Measurements from ENCODE around the gene RCOR1.
"Not testable (repeated sequence)": the region's sequence is repeated elsewhere in the genome, so short reads cannot be mapped to it uniquely, and the experiment has no call there.

Gene RCOR1

DNA sequence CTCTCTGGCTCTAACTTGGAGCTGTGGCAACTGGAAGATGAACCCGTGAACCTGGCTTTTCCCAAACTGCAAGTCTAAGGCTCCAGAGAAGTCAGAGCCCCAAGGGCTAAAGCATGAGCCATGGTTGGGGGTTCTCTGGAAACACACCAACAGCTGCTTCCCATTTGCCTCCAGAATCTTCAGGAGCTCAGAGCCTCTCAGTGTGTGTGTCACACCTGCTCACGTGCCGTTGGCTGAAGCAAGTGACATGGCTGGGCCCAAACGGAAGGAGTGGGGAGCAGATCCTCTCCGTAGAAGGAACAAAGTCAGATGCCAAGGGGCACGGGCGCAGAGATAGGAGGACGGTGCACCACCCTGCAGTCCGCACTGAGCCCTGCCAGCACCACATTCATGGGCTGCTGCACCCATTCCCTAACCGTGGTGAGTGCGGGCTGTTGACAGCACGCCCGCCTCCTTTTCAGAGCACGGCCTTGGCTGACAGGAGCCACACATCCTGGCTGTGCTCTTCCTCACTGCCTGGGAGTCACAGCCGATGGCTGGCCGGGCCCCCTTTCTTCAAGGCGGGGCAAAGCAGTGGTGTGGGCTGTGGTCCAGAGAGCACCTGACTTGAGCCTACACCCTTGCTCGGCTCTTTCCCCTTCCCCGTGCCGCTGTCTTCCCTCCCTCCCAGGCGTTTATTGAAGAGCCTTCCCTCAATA lies 168.2 kb downstream of the RCOR1 start:
- Mint-ChIP-seq H3K9me3 (no peaks in the 10 kb centered on the region), H3K4me1 (ENCODE audit: low read depth in 2 of 2) (peaks cover 0 to 2% of the 10 kb centered on the region in 2 donors), H3K4me3 (no peak overlapping the region), H3K36me3 (ENCODE audit: insufficient read depth) (no peaks in the 10 kb centered on the region), H3K27me3 (peaks cover 15 to 21% of the 10 kb centered on the region in 2 donors), H3K27ac (no peak overlapping the region)
- ATAC-seq (replicated peaks), result no peak
- no peak for DNase-seq

DNA sequence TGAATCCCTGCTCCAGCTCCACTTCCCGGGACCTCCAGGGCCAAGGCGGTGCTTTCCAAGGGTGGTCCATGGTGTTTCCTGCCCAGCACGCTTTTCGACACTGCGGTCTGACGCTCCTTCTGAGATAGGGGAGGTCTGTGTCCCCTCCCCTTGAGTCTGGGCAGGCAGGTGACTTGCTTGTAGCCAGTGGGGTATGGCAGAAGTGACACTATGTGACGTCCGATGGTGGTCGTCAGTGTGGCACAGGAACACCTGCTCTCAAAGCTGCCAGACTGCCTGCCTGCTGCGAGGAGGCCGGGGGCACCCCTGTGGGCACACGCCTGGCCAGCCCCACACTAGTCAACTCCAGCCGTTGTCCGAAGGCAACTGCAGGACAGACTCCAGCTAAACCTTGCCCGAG lies 168.8 kb downstream of the RCOR1 start:
- Mint-ChIP-seq H3K27ac (no peak overlapping the region), H3K27me3 (peaks cover 18 to 21% of the 10 kb centered on the region in 2 donors), H3K4me3 (no peak overlapping the region), H3K9me3 (no peaks in the 10 kb centered on the region), H3K36me3 (ENCODE audit: insufficient read depth) (no peaks in the 10 kb centered on the region), H3K4me1 (ENCODE audit: low read depth in 2 of 2) (peaks cover 0 to 2% of the 10 kb centered on the region in 2 donors)
- no peak for DNase-seq
- ATAC-seq (replicated peaks), result no peak

DNA sequence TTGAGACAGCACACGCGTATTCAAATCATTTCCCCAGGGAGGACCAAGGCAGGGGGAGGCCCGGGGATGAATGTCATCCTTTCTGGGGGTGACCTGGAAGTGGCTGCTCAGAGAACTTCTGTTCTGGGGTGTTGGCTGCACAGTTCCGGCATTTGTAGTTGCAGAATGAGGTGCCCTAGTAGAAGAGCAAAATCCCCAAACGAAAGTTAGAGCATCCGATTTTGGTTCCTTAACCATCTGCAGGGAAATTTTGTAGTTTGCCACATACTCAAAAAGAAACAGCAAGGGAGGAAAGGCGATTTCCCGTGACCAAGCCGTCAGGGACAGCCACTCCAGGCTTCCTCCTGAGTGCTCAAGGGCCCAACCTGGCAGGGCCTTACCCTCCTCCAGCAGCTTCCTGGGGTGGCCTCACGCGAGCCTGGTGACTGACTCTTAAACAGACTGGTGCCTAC lies 171.8 kb downstream of the RCOR1 start:
- Mint-ChIP-seq H3K4me3 (no peak overlapping the region), H3K36me3 (ENCODE audit: insufficient read depth) (no peaks in the 10 kb centered on the region), H3K27ac (no peak overlapping the region), H3K9me3 (no peaks in the 10 kb centered on the region), H3K4me1 (ENCODE audit: low read depth in 2 of 2) (peaks cover 0 to 2% of the 10 kb centered on the region in 2 donors), H3K27me3 (peaks cover 18 to 21% of the 10 kb centered on the region in 2 donors)
- no peak for DNase-seq
- no peak for ATAC-seq (replicated peaks)

DNA sequence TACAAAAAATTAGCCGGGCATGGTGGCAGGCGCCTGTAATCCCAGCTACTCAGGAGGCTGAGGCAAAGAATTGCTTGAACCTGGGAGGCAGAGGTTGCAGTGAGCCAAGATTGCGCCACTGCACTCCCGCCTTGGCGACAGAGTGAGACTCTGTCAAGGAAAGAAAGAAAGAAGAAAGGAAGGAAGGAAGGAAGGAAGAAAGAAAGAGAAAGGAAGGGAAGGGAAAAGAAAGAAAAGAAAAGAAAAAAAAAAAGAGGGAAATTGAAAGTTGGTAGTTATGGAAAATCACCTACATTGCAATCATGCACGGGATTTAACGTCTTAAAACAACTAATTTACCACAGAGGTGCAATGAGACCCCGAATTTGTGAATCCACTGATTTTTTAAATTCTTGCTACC lies 173.3 kb downstream of the RCOR1 start:
- H3K4me3 Mint-ChIP-seq; DNase-seq; ATAC-seq (replicated peaks); H3K9me3 Mint-ChIP-seq; H3K4me1 Mint-ChIP-seq (ENCODE audit: low read depth in 2 of 2); H3K36me3 Mint-ChIP-seq (ENCODE audit: insufficient read depth): not testable (repeated sequence)
- Mint-ChIP-seq H3K27ac (peak overlapping the region in 1 of 2 donors; percentile 36), H3K27me3 (peaks cover 18% of the 10 kb centered on the region in 2 donors)

DNA sequence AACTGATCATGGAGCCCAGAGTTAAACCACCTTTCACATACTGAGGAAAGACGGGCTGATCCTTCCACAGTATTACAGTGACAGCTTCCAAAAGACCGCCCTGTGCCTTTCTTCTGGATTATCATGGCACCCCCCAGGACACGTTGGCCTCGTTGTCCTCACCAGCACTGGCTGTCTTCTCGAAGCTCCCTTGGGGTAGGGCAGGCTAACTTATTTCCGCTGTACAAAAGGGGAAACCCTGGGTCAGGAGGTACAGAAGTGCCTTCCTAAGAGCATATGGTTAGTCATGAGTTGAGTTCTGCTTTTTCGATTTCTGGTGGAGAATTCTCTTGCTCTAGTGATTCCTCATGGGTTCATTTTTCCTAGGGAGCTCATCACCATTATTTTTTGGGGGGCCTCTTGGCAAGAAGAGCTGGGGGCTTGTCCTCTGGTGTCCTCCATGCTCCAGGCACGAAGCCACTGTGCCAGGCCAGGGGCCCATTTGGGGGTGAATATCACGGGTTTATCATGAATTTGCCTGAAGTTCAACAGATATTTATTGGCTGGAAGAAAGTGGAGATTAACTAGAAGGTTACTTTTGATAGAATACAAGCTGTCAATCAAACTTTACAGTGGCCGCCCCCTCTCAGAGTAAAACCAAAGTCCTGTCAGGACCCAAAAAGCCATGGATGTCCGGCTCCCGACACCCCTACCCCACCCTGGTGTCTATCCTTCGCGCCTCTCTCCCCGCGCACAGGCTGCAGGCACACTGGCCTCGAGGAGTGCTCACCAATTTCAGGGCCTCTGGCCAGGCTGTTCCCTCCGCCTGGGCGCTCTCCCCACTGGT lies 176.0 kb downstream of the RCOR1 start:
- Mint-ChIP-seq H3K4me3 (no peak overlapping the region), H3K27me3 (peaks cover 9 to 11% of the 10 kb centered on the region in 2 donors), H3K36me3 (ENCODE audit: insufficient read depth) (no peaks in the 10 kb centered on the region), H3K9me3 (no peaks in the 10 kb centered on the region), H3K27ac (peak overlapping the region in 1 of 2 donors; percentile 46), H3K4me1 (ENCODE audit: low read depth in 2 of 2) (peaks cover 0 to 3% of the 10 kb centered on the region in 2 donors)
- peak; percentile 68 for ATAC-seq (replicated peaks)
- no peak for DNase-seq

DNA sequence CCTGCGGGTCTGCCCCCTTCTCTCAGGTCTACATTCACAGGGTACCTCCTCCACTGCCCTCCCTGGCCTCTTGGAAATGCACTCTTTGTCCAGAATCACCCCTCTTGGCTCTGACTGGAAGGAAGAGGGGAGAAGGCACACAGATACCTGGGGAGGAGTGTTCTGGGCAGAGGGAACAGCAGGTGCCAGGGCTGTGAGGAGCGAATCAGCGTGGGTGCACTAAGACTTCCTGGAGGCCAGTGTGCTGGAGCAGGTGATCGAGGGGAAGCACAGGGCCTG lies 176.5 kb downstream of the RCOR1 start:
- H3K4me3 Mint-ChIP-seq, result no peak overlapping the region
- no peaks in the 10 kb centered on the region for H3K9me3 Mint-ChIP-seq
- no peaks in the 10 kb centered on the region for H3K36me3 Mint-ChIP-seq (ENCODE audit: insufficient read depth)
- H3K27ac Mint-ChIP-seq, result no peak overlapping the region
- no peak for DNase-seq
- no peak for ATAC-seq (replicated peaks)
- H3K4me1 Mint-ChIP-seq (ENCODE audit: low read depth in 2 of 2), result peaks cover 0 to 3% of the 10 kb centered on the region in 2 donors
- peaks cover 9 to 11% of the 10 kb centered on the region in 2 donors for H3K27me3 Mint-ChIP-seq

DNA sequence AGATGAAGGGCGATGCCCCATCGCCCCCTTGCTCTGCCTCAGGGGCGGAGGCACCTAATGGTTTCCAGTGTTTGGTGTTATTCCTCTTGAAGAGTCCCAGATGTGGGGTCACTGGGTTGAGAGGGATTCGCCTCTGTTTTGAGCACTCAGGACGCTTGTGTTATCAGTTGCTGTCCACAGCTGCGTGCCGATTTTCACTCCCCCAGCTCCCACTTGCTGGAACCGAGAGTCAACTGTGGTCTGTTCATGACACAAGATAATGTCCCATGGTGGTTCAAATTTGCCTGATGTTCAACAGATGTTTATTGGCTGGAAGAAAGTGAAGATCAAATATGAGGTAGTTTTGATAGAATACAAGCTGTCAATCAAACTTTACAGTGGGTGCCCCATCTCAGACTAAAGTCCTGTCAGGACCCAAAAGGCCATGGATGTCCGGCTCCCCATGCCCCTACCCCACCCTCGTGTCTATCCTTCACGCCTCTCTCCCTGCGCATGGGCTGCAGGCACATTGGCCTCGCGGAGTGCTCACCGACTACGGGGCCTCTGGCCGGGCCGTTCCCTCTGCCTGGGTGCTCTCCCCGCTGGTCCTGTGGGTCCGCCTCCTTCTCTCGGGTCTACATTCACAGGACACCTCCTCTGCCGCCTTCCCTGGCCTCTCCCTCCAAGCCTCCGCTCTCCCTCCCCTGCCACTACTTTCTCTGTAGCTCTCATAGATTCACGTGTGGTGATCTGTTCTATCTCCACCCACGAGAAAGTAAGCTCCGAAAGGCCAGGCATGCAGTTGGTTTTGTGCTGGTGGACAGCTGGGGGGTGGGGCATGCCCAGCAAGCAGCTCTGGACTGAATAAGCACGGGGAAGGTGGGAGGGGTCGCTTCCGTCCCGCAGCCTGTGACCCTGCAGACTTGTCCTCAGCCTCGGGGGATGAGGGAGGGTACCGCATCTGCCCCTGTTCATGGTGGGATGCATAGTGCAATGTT lies 178.0 kb downstream of the RCOR1 start:
- no peaks in the 10 kb centered on the region for H3K9me3 Mint-ChIP-seq
- DNase-seq, result no peak
- H3K27ac Mint-ChIP-seq, result no peak overlapping the region
- H3K4me1 Mint-ChIP-seq (ENCODE audit: low read depth in 2 of 2), result peaks cover 2 to 8% of the 10 kb centered on the region in 2 donors
- no peak overlapping the region for H3K4me3 Mint-ChIP-seq
- peaks cover 5 to 9% of the 10 kb centered on the region in 2 donors for H3K27me3 Mint-ChIP-seq
- no peaks in the 10 kb centered on the region for H3K36me3 Mint-ChIP-seq (ENCODE audit: insufficient read depth)
- ATAC-seq (replicated peaks), result no peak

DNA sequence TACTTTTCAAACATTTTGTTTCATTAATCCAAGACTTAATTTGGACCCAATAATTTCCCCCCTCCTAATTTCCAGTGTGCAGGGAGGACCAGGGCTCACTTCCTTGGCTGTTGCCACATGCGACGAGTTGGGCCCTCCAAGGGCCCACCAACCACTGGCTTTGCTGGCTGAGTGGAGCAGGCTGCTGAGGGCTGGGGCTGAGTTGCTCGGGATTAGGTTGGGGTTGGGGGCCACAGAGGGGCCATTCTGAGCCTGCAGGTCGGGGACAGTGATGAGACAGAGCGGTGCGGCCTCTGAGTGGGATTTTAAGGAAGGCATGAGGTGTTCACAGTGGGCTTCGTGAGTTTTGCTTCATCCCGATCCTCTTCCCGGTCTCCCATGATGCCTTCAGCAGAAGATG lies 178.7 kb downstream of the RCOR1 start:
- no peaks in the 10 kb centered on the region for H3K9me3 Mint-ChIP-seq
- H3K4me1 Mint-ChIP-seq (ENCODE audit: low read depth in 2 of 2), result peaks cover 8% of the 10 kb centered on the region in 2 donors
- H3K27ac Mint-ChIP-seq, result no peak overlapping the region
- peaks cover 0 to 9% of the 10 kb centered on the region in 2 donors for H3K27me3 Mint-ChIP-seq
- H3K36me3 Mint-ChIP-seq (ENCODE audit: insufficient read depth), result peaks cover 6% of the 10 kb centered on the region
- H3K4me3 Mint-ChIP-seq, result no peak overlapping the region
- ATAC-seq (replicated peaks), result no peak
- no peak for DNase-seq

DNA sequence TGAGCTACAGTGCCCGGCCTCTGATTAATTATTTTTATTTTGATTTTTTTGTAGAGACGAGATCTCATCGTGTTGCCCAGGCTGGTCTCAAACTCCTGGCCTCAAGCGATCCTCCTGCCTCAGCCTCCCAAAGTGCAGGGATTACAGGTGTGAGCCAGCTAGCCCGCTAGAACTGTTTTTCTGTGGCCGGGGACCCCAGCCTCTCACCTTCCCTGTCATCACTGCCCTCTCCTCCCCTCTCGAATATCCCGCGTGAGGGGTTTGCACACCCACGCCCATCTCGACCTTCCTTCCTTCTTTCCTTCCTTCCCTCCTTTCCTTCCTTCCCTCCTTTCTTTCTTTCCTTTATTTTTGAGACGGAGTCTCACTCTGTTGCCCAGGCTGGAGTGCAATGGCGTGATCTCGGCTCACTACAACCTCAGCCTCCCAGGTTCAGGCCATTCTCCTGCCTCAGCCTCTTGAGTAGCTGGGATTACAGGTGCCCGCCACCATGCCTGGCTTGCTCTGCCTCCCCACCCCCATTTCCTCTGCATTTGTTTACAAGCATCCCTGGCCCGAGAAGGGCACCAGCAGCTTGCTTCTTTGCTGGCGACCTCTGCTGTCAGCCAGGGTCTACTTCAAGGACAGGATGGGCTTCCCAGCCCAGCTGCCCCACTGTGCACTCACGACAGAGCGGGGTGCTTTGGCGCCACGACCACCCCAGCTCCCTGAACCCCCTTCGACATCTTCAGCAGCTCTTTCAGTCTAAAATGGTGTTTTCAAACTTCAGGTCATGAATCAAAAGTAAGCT lies 180.5 kb downstream of the RCOR1 start:
- DNase-seq, result no peak

DNA sequence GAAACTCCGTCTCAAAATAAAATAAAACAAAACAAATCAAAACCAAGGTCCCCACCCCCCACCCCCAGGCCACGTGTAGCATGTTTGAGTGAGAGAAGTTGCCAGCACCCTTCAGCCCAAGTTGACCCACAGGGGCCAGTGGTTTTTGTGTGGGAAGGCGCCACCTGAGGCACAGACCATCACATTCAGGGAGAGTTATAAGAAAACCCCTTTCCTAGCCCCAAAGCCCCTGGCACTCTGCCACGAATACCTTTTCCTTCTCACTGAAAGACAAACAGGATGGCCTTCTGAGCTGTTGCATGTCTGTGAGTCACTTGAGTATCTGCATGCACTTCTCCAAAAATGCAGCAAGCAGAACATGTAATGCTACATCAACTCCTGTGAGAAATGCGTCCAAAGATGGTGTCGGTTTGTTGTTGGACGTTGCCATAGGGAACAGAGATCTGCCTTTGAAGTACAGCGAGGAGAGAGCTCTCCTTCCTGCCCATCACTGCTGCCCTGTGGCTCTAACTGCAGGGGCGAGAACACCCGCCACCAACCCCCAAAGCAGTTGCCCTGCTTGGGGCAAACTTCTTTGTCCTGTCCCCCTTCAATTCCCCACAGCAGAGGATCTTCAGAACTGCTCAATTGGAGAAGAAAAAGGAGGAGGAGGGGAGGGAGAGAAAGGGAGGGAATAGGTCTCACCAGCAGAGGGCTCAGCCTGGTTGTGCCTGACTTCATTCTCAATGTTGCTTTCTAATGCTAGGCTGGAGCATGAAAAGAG lies 182.1 kb downstream of the RCOR1 start:
- peak overlapping the region in 1 of 2 donors; percentile 96 for H3K27ac Mint-ChIP-seq
- H3K4me3 Mint-ChIP-seq, result peak overlapping the region in 1 of 2 donors; percentile 13

More for the DNA sequence above, 180.5 kb downstream of the RCOR1 start:
- peaks cover 10 to 12% of the 10 kb centered on the region in 2 donors for H3K4me1 Mint-ChIP-seq (ENCODE audit: low read depth in 2 of 2)
- H3K4me3 Mint-ChIP-seq, result no peak overlapping the region
- ATAC-seq (replicated peaks), result no peak
- no peak overlapping the region for H3K27ac Mint-ChIP-seq
- H3K9me3 Mint-ChIP-seq, result no peaks in the 10 kb centered on the region
- peaks cover 0 to 9% of the 10 kb centered on the region in 2 donors for H3K27me3 Mint-ChIP-seq
- H3K36me3 Mint-ChIP-seq (ENCODE audit: insufficient read depth), result peaks cover 13% of the 10 kb centered on the region

DNA sequence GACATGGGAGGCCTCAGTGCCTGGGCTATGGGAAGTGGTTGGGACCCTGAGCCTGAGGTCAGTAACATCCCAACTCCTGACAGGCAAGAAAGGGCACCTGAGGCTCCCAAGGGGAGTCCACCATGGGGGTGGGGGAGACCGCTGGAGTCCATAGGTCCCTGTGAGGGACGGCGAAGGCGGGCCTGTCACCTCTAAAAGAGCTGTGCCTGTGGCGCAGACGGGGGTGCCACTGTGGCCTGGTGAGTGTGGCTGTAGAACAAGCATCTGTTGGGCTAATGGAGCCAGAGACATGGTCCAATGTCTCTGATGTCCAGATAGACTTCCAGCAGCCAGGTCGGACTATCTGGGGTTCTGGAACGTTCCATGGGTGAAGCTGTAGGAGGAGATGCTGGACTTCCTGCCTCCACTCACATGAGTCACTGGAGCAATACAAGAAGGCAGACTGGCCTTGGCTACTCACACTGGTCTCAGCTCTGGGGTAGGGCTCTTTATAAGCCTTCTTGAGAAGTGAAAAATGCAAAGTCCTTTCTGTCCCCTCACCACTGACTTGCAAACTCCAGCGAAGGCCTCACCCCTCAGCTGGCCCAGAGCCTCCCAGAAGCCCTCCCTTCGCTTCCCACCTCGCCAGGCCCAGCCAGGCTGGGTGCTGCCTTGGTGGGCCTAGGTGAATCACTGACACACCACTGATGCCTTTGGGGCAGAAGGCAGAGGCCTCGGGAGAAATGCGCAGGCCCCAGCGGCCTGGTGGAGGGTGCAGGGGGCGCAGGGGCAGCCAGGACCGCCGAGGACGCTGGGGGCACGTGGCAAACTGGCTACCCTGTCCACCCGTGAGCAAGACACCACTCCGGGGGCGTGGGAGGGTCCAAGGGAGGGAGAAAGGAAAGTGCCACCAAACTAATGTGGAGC lies 183.7 kb downstream of the RCOR1 start:
- ATAC-seq (replicated peaks), result no peak
- H3K4me1 Mint-ChIP-seq (ENCODE audit: low read depth in 2 of 2), result peaks cover 34 to 40% of the 10 kb centered on the region in 2 donors
- peak in 1 of 3 experiments; percentile 18 for DNase-seq

More for the DNA sequence above, 182.1 kb downstream of the RCOR1 start:
- peaks cover 21 to 26% of the 10 kb centered on the region in 2 donors for H3K4me1 Mint-ChIP-seq (ENCODE audit: low read depth in 2 of 2)
- peaks cover 0 to 9% of the 10 kb centered on the region in 2 donors for H3K27me3 Mint-ChIP-seq
- H3K36me3 Mint-ChIP-seq (ENCODE audit: insufficient read depth), result peaks cover 23% of the 10 kb centered on the region
- ATAC-seq (replicated peaks) (peak; percentile 16), DNase-seq (peak; percentile 44 to 62 (median 48))
- H3K9me3 Mint-ChIP-seq, result no peaks in the 10 kb centered on the region

More for the DNA sequence above, 183.7 kb downstream of the RCOR1 start:
- Mint-ChIP-seq H3K4me3 (peak overlapping the region; percentile 78 to 84), H3K27ac (peak overlapping the region; percentile 90 to 96), H3K36me3 (ENCODE audit: insufficient read depth) (peaks cover 30% of the 10 kb centered on the region), H3K9me3 (no peaks in the 10 kb centered on the region), H3K27me3 (peaks cover 0 to 3% of the 10 kb centered on the region in 2 donors)
